Peyer's patch (tissue), 4 donors: ENCODE measurements around the gene KCNIP4.

Source experiments
- POLR2A ChIP-seq, 2 donors: fragments of 450-650 bp; IDR thresholded peaks; one replicate each; pipeline ENCODE4 v1.5.1; 2017; ENCODE audit warnings: antibody characterized with exemption in 2 of 2, mild to moderate bottlenecking in 2 of 2, moderate library complexity in 2 of 2
- TF ChIP-seq, protein P1 (sequence below), 6 experiments: fragments of 450-650 bp in 4 of 6; fragments of 200-600 bp in 2 of 6; sonication (generic) in 1 of 6; IDR thresholded peaks; one replicate each; pipeline ENCODE4 v1.5.1; 2017 to 2019; ENCODE audit warnings: antibody characterized with exemption in 6 of 6, mild to moderate bottlenecking in 3 of 6, moderate library complexity in 1 of 6

DNA sequence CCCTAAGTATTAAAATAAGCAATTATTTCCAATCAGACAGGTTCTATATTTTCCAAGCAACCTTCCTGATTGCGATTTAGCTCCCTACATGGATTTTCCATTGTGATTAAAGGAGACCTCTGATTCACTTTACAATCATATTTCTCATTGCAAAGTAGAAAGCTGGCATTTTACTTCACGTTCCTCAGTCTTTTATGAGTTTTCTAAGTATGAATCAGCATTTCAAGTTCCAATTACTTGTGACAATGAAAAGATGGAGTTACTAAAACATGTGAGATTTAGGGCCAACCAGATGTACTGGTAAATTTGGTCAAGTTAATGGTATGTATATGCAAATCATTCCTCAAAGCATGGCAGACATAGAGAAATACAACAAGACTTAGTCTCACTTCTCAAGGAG is 206.2 kb downstream of the KCNIP4 start:
- TF ChIP-seq, protein P1, sequence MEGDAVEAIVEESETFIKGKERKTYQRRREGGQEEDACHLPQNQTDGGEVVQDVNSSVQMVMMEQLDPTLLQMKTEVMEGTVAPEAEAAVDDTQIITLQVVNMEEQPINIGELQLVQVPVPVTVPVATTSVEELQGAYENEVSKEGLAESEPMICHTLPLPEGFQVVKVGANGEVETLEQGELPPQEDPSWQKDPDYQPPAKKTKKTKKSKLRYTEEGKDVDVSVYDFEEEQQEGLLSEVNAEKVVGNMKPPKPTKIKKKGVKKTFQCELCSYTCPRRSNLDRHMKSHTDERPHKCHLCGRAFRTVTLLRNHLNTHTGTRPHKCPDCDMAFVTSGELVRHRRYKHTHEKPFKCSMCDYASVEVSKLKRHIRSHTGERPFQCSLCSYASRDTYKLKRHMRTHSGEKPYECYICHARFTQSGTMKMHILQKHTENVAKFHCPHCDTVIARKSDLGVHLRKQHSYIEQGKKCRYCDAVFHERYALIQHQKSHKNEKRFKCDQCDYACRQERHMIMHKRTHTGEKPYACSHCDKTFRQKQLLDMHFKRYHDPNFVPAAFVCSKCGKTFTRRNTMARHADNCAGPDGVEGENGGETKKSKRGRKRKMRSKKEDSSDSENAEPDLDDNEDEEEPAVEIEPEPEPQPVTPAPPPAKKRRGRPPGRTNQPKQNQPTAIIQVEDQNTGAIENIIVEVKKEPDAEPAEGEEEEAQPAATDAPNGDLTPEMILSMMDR (IDR thresholded peaks at IDR 0.05): no peak
- no peak for TF ChIP-seq POLR2A (IDR thresholded peaks at IDR 0.05)
